Measurements from ENCODE around the gene LGALS7. TPM values are rescaled to one million over a fixed set of nuclear protein-coding genes. Genes with fewer than 3 reads are reported as not detected.
"Not testable (repeated sequence)": the region's sequence is repeated elsewhere in the genome, so short reads cannot be mapped to it uniquely, and the experiment has no call there.

LGALS7 gene
- total RNA-seq, 3 donors from 2014 or later (not counting 1 experiment from before 2014, with no cell fraction given) = not detected

DNA sequence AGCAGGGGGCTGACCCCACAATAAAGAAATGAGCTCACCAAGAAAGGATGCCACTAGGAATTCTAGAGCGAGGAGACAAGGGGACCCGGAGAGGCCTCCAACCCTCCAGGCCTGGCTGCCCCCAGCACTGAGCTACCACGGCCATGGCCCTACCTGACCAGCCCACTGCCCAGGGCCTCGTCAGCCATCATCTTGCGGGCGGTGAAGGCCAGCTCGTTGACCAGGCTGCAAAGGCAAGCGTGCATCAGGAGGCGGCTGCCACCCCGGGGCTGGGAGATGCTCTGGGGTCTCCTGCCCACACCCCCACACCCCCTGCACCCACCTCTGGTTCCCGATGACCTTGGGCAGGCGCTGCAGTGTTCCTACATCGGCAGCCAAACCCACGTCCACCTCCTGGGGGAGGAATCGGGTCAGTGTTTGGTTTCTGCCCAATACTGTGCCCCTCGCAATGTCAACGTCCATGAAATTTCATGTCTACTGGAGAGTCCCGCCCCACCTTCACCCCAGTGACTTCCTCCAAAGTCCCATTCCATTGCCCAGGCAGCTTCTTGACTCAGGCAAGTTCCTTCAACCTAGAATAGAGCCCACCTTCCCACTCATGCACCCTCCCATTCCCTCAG, 42.9 kb upstream of the LGALS7 start:
- H3K4me1 Mint-ChIP-seq = peaks cover 5 to 11% of the 10 kb centered on the region in 2 donors
- no peaks in the 10 kb centered on the region for H3K9me3 ChIP-seq (ENCODE audit: control insufficient read depth, insufficient read depth, low read length)
- intact Hi-C loops (cut with micrococcal nuclease) = no loop called here
- WGBS (ENCODE audit: insufficient coverage) = 95% methylated on average over 18 of the region's 18 CpGs
- no peak for ATAC-seq
- H3K4me3 Mint-ChIP-seq = no peak overlapping the region
- H3K4me1 ChIP-seq (ENCODE audit: control insufficient read depth, insufficient read depth, low read length) = peaks cover 5% of the 10 kb centered on the region
- no peaks in the 10 kb centered on the region for H3K27me3 Mint-ChIP-seq (ENCODE audit: low read depth in 2 of 2)
- no peak overlapping the region for H3K27ac ChIP-seq (ENCODE audit: low read length)
- H3K27me3 ChIP-seq (ENCODE audit: control insufficient read depth, insufficient read depth, low read length) = no peaks in the 10 kb centered on the region
- H3K36me3 ChIP-seq (ENCODE audit: control insufficient read depth, insufficient read depth, low read length) = peaks cover 32% of the 10 kb centered on the region
- H3K36me3 Mint-ChIP-seq = no peaks in the 10 kb centered on the region
- H3K27ac Mint-ChIP-seq = no peak overlapping the region
- TF ChIP-seq, protein P1, sequence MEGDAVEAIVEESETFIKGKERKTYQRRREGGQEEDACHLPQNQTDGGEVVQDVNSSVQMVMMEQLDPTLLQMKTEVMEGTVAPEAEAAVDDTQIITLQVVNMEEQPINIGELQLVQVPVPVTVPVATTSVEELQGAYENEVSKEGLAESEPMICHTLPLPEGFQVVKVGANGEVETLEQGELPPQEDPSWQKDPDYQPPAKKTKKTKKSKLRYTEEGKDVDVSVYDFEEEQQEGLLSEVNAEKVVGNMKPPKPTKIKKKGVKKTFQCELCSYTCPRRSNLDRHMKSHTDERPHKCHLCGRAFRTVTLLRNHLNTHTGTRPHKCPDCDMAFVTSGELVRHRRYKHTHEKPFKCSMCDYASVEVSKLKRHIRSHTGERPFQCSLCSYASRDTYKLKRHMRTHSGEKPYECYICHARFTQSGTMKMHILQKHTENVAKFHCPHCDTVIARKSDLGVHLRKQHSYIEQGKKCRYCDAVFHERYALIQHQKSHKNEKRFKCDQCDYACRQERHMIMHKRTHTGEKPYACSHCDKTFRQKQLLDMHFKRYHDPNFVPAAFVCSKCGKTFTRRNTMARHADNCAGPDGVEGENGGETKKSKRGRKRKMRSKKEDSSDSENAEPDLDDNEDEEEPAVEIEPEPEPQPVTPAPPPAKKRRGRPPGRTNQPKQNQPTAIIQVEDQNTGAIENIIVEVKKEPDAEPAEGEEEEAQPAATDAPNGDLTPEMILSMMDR (IDR thresholded peaks at IDR 0.05) = no peak
- no peak for DNase-seq
- H3K4me3 ChIP-seq (ENCODE audit: low read length) = no peak overlapping the region
- no peaks in the 10 kb centered on the region for H3K9me3 Mint-ChIP-seq

DNA sequence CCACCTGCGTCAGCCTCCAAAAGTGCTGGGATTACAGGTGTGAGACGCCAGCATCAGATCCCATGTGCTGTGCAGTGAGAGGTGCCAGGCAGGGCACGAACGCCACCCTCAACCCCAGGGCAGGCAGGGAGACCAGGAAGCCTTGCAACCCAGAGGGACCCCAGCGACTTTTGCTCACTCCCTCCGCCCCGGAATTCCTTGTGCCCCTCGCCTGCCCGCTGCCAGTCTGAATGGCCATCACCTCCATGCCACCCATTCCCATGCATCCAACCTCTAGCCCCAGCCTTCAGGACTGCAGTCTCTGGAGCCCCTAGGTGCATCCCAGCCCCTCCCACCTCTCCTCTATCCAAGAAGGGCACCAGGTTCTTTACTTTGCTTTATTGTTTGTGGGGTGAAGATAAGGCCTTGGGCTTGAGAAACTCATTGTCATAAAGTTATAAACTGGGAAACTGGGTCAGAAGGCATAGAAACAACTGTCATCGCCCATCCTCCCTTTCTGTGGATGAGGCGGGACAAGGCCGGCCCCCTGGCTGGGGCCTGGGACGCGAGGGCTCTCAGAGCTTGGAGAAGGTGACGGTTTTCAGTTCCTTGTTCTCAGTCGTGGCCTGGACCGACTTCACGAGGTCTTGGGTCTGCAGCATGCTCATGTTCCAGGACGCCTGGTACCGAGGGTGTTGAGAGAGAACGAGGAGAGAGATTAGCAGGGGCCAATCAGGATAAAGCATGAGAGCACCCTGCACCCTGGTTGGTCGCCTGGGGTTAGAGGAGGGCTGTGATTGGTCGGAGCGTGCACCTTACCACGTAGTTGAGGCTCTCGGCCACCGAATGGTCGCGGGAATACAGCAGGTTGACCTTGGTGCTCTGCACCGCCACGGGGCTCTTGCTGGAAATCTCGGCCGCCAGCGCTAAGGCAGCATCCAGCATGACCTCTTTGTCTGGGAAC, 42.0 kb upstream of the LGALS7 start:
- intact Hi-C loops (cut with micrococcal nuclease) = no loop called here
- H3K27ac Mint-ChIP-seq = no peak overlapping the region
- TF ChIP-seq, protein P1 (IDR thresholded peaks at IDR 0.05) = no peak
- H3K4me1 ChIP-seq (ENCODE audit: control insufficient read depth, insufficient read depth, low read length) = peaks cover 5% of the 10 kb centered on the region
- H3K9me3 ChIP-seq (ENCODE audit: control insufficient read depth, insufficient read depth, low read length) = no peaks in the 10 kb centered on the region
- H3K27me3 ChIP-seq (ENCODE audit: control insufficient read depth, insufficient read depth, low read length) = no peaks in the 10 kb centered on the region
- H3K4me3 ChIP-seq (ENCODE audit: low read length) = no peak overlapping the region
- H3K4me3 Mint-ChIP-seq = no peak overlapping the region
- H3K27me3 Mint-ChIP-seq (ENCODE audit: low read depth in 2 of 2) = no peaks in the 10 kb centered on the region
- no peaks in the 10 kb centered on the region for H3K36me3 Mint-ChIP-seq
- no peak overlapping the region for H3K27ac ChIP-seq (ENCODE audit: low read length)
- WGBS (ENCODE audit: insufficient coverage) = 96% methylated on average over 34 of the region's 34 CpGs
- H3K4me1 Mint-ChIP-seq = peaks cover 0 to 6% of the 10 kb centered on the region in 2 donors
- H3K9me3 Mint-ChIP-seq = no peaks in the 10 kb centered on the region
- ATAC-seq = no peak
- peaks cover 32% of the 10 kb centered on the region for H3K36me3 ChIP-seq (ENCODE audit: control insufficient read depth, insufficient read depth, low read length)
- DNase-seq = no peak

DNA sequence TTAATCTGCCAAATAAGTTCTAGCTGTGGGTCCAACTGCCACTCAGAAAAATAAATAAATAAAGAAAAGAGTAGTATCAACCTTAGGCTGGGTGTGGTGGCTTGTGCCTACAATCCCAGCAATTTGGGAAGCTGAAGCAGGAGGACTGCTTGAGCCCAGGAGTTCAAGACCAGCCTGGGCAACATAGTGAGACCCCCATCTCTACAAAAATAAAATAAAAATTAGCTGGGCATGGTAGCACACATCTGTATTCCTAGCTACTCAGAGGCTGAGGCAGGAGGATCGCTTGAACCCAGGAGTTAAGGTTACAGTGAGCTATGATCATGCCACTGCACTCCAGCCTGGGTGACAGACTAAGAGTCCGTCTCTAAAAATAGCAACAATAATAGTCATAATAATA, 40.6 kb upstream of the LGALS7 start:
- H3K36me3 Mint-ChIP-seq; H3K4me1 ChIP-seq (ENCODE audit: control insufficient read depth, insufficient read depth, low read length); intact Hi-C loops (cut with micrococcal nuclease); ATAC-seq; DNase-seq; H3K4me1 Mint-ChIP-seq; H3K27ac ChIP-seq (ENCODE audit: low read length); H3K9me3 Mint-ChIP-seq; H3K27ac Mint-ChIP-seq; H3K27me3 Mint-ChIP-seq (ENCODE audit: low read depth in 2 of 2); H3K27me3 ChIP-seq (ENCODE audit: control insufficient read depth, insufficient read depth, low read length); H3K4me3 Mint-ChIP-seq; H3K9me3 ChIP-seq (ENCODE audit: control insufficient read depth, insufficient read depth, low read length); H3K4me3 ChIP-seq (ENCODE audit: low read length): not testable (repeated sequence)
- H3K36me3 ChIP-seq (ENCODE audit: control insufficient read depth, insufficient read depth, low read length) = peaks cover 31% of the 10 kb centered on the region
- 100% methylated on average over 1 of the region's 2 CpGs for WGBS (ENCODE audit: insufficient coverage)

DNA sequence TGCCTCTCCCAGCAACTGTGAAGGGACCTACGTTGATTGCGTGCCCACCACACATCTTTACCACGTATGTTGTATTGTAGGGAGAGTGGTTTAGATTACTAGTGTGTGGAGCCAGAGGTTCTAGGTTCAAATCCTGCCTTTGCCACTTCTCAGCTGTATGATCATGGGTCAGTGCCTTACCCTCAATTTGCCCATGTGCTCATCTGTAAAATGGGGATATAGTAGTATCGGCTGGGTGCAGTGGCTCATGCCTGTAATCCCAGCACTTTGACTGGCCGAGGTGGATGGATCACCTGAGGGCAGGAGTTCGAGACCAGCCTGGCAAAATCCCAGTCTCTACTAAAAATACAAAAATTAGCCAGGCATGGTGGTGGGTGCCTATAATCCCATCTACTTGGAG, 40.0 kb upstream of the LGALS7 start:
- Histone ChIP-seq H3K4me3 (ENCODE audit: low read length) (no peak overlapping the region), H3K4me1 (ENCODE audit: control insufficient read depth, insufficient read depth, low read length) (no peaks in the 10 kb centered on the region), H3K36me3 (ENCODE audit: control insufficient read depth, insufficient read depth, low read length) (peaks cover 31% of the 10 kb centered on the region), H3K27ac (ENCODE audit: low read length) (no peak overlapping the region), H3K27me3 (ENCODE audit: control insufficient read depth, insufficient read depth, low read length) (no peaks in the 10 kb centered on the region), H3K9me3 (ENCODE audit: control insufficient read depth, insufficient read depth, low read length) (no peaks in the 10 kb centered on the region)
- intact Hi-C loops (cut with micrococcal nuclease) = no loop called here
- H3K4me3 Mint-ChIP-seq = no peak overlapping the region
- DNase-seq (no peak), ATAC-seq (no peak)
- H3K4me1 Mint-ChIP-seq = peaks cover 0 to 6% of the 10 kb centered on the region in 2 donors
- no peaks in the 10 kb centered on the region for H3K9me3 Mint-ChIP-seq
- H3K27ac Mint-ChIP-seq = no peak overlapping the region
- TF ChIP-seq, protein P1 (IDR thresholded peaks at IDR 0.05) = no peak
- 96% methylated on average over 6 of the region's 6 CpGs for WGBS (ENCODE audit: insufficient coverage)
- H3K27me3 Mint-ChIP-seq (ENCODE audit: low read depth in 2 of 2) = no peaks in the 10 kb centered on the region
- no peaks in the 10 kb centered on the region for H3K36me3 Mint-ChIP-seq
